ENCODE data around the gene SYNE2.
"Not testable (repeated sequence)": the region's sequence is repeated elsewhere in the genome, so short reads cannot be mapped to it uniquely, and the experiment has no call there.

SYNE2 gene

GRCh38 chr14:64208981-64209380, 356.2 kb downstream of the SYNE2 start:
- DNase-seq (ENCODE audit: low read depth), result no peak
- no peak overlapping the region for H3K4me3 ChIP-seq (ENCODE audit: low read length)
- no peak for TF ChIP-seq CTCF (conservative IDR thresholded peaks at IDR 0.05; ENCODE audit: low read length)

GRCh38 chr14:64209444-64210131, 356.8 kb downstream of the SYNE2 start:
- DNase-seq (ENCODE audit: low read depth), result peak; percentile 63
- H3K4me3 ChIP-seq (ENCODE audit: low read length), result no peak overlapping the region
- TF ChIP-seq CTCF (conservative IDR thresholded peaks at IDR 0.05; ENCODE audit: low read length), result no peak

- no peak overlapping the region for H3K4me3 ChIP-seq (ENCODE audit: low read length)
- no peak for DNase-seq (ENCODE audit: low read depth)
- TF ChIP-seq CTCF (conservative IDR thresholded peaks at IDR 0.05; ENCODE audit: low read length), result no peak
Observed at GRCh38 chr14:64210216-64210615, 357.4 kb downstream of the SYNE2 start.

GRCh38 chr14:64210912-64211311, 358.1 kb downstream of the SYNE2 start:
- not testable (repeated sequence) for H3K4me3 ChIP-seq (ENCODE audit: low read length); DNase-seq (ENCODE audit: low read depth)

GRCh38 chr14:64212666-64213065, 359.9 kb downstream of the SYNE2 start:
- no peak for DNase-seq (ENCODE audit: low read depth)
- no peak for TF ChIP-seq CTCF (conservative IDR thresholded peaks at IDR 0.05; ENCODE audit: low read length)
- no peak overlapping the region for H3K4me3 ChIP-seq (ENCODE audit: low read length)

GRCh38 chr14:64213086-64213485, 360.3 kb downstream of the SYNE2 start:
- no peak overlapping the region for H3K4me3 ChIP-seq (ENCODE audit: low read length)
- TF ChIP-seq CTCF (conservative IDR thresholded peaks at IDR 0.05; ENCODE audit: low read length), result no peak
- peak; percentile 9 for DNase-seq (ENCODE audit: low read depth)

- TF ChIP-seq CTCF (conservative IDR thresholded peaks at IDR 0.05; ENCODE audit: low read length), result no peak
Observed at GRCh38 chr14:64213853-64214570, 361.2 kb downstream of the SYNE2 start.

More at GRCh38 chr14:64213853-64214570, 361.2 kb downstream of the SYNE2 start:
- no peak for DNase-seq (ENCODE audit: low read depth)
- no peak overlapping the region for H3K4me3 ChIP-seq (ENCODE audit: low read length)

Measured in AG10803 (cell line).